GM23338 (cell line): Measurements from ENCODE around the gene STRBP. TPM values are rescaled to one million over a fixed set of nuclear protein-coding genes. Genes with fewer than 3 reads are reported as not detected.

ENCODE experiments used
- ATAC-seq: fragments of 200-7000 bp; cut with Tn5 transposase; 3 replicates; pipeline ENCODE4 v1.9.1; 2020
- DNase-seq: peaks from one replicate; pipeline ENCODE4 v3.0.0-alpha.2; 2015; ENCODE audit warnings: low spot score
- H2AFZ ChIP-seq: fragments of 200-600 bp; sonication (generic); 2 replicates; pipeline ENCODE4 v1.8.0; 2016; ENCODE audit warnings: antibody characterized with exemption, mild to moderate bottlenecking, moderate library complexity
- H3F3A ChIP-seq: fragments of 200-600 bp; sonication (generic); replicated peaks from 2 replicates; pipeline ENCODE4 v1.8.0; 2017; ENCODE audit warnings: antibody characterized with exemption, mixed run types, low read depth
- H3K27ac ChIP-seq: fragments of 200-600 bp; sonication (generic); 2 replicates; pipeline ENCODE4 v1.6.1; 2016; ENCODE audit warnings: low read depth
- H3K27me3 ChIP-seq: fragments of 200-600 bp; sonication (generic); 2 replicates; pipeline ENCODE4 v1.8.0; 2016; ENCODE audit warnings: mild to moderate bottlenecking, mixed run types, moderate library complexity; ENCODE audit not compliant: insufficient read depth
- H3K36me3 ChIP-seq: fragments of 200-600 bp; sonication (generic); 2 replicates; pipeline ENCODE4 v1.8.0; 2016; ENCODE audit warnings: mild to moderate bottlenecking; ENCODE audit not compliant: insufficient read depth
- H3K4me1 ChIP-seq: fragments of 200-600 bp; sonication (generic); 2 replicates; pipeline ENCODE4 v1.8.0; 2016; ENCODE audit warnings: mild to moderate bottlenecking, moderate library complexity; ENCODE audit not compliant: insufficient read depth
- H3K4me2 ChIP-seq: fragments of 200-600 bp; sonication (generic); 2 replicates; pipeline ENCODE4 v1.7.1; 2017; ENCODE audit warnings: mixed run types
- H3K4me3 ChIP-seq: fragments of 200-600 bp; sonication (generic); 2 replicates; pipeline ENCODE4 v1.6.1; 2016; ENCODE audit warnings: mixed run types
- H3K79me2 ChIP-seq: fragments of 200-600 bp; sonication (generic); replicated peaks from 2 replicates; pipeline ENCODE4 v1.8.0; 2017; ENCODE audit warnings: mild to moderate bottlenecking; ENCODE audit not compliant: insufficient read depth
- H3K9me2 ChIP-seq: fragments of 200-600 bp; sonication (generic); 2 replicates; pipeline ENCODE4 v1.8.0; 2017; ENCODE audit not compliant: insufficient read depth
- H4K20me1 ChIP-seq: fragments of 200-600 bp; sonication (generic); replicated peaks from 2 replicates; pipeline ENCODE4 v1.8.0; 2017; ENCODE audit warnings: mild to moderate bottlenecking; ENCODE audit not compliant: insufficient read depth
- H3K27ac Mint-ChIP-seq: 2 replicates; pipeline ENCODE4 v1.8.0; 2020; ENCODE audit warnings: inconsistent platforms, mild to moderate bottlenecking, moderate library complexity, mixed read lengths
- H3K27me3 Mint-ChIP-seq: 3 replicates; pipeline ENCODE4 v1.8.0; 2022; ENCODE audit warnings: low read depth, mild to moderate bottlenecking, moderate library complexity, mixed read lengths, inconsistent platforms; ENCODE audit not compliant: insufficient read depth, poor library complexity
- H3K36me3 Mint-ChIP-seq: 3 replicates; pipeline ENCODE4 v1.8.0; 2021; ENCODE audit warnings: low read depth, mild to moderate bottlenecking, inconsistent platforms, moderate library complexity, mixed read lengths
- H3K4me1 Mint-ChIP-seq: 3 replicates; pipeline ENCODE4 v1.8.0; 2020; ENCODE audit warnings: mild to moderate bottlenecking, inconsistent platforms, mixed read lengths
- H3K4me3 Mint-ChIP-seq: 3 replicates; pipeline ENCODE4 v1.8.0; 2021; ENCODE audit warnings: moderate library complexity, mild to moderate bottlenecking, inconsistent platforms, mixed read lengths
- H3K9me3 Mint-ChIP-seq: 3 replicates; pipeline ENCODE4 v1.8.0; 2020; ENCODE audit warnings: moderate library complexity, mild to moderate bottlenecking, inconsistent platforms, mixed read lengths
- CREB1 ChIP-seq: fragments of 250-450 bp; sonication (Bioruptor Pico); IDR thresholded peaks from 2 replicates; pipeline ENCODE4 v1.5.0; 2020; ENCODE audit warnings: low read depth, mild to moderate bottlenecking, moderate library complexity
- CTCF ChIP-seq, 2 experiments: fragments of 200-600 bp in 1 of 2; sonication (generic) in 1 of 2; conservative IDR thresholded peaks; 2 replicates each; pipeline versions ENCODE4 v1.5.1 to v1.6.1; 2016 to 2017; ENCODE audit warnings: antibody characterized with exemption in 2 of 2, low read depth in 2 of 2, mild to moderate bottlenecking in 2 of 2, moderate library complexity in 1 of 2
- ETS1 ChIP-seq: IDR thresholded peaks from 2 replicates; pipeline ENCODE4 v1.6.1; 2016; ENCODE audit warnings: antibody characterized with exemption
- EZH2 ChIP-seq: fragments of 200-600 bp; sonication (generic); IDR thresholded peaks from one replicate; pipeline ENCODE4 v1.8.0; 2017; ENCODE audit warnings: antibody characterized with exemption, mild to moderate bottlenecking, low read depth; ENCODE audit not compliant: unreplicated experiment
- EZH2phosphoT487 ChIP-seq: fragments of 200-600 bp; sonication (generic); IDR thresholded peaks from one replicate; pipeline ENCODE4 v1.8.1; 2018; ENCODE audit warnings: antibody characterized with exemption; ENCODE audit not compliant: unreplicated experiment
- NANOG ChIP-seq: IDR thresholded peaks from 2 replicates; pipeline ENCODE4 v1.6.1; 2016; ENCODE audit warnings: antibody characterized with exemption, borderline replicate concordance
- POLR2AphosphoS5 ChIP-seq: IDR thresholded peaks from 2 replicates; pipeline ENCODE4 v1.6.1; 2016; ENCODE audit warnings: antibody characterized with exemption, low read depth
- REST ChIP-seq: IDR thresholded peaks from one replicate; pipeline ENCODE4 v1.6.1; 2018; ENCODE audit warnings: antibody characterized with exemption; ENCODE audit not compliant: unreplicated experiment
- STAT1 ChIP-seq: IDR thresholded peaks from one replicate; pipeline ENCODE4 v1.6.1; 2016; ENCODE audit warnings: antibody characterized with exemption; ENCODE audit not compliant: unreplicated experiment
- ZNF114 ChIP-seq: fragments of 250-450 bp; sonication (Bioruptor Pico); IDR thresholded peaks from 2 replicates; pipeline ENCODE4 v1.5.0; 2020; ENCODE audit warnings: mild to moderate bottlenecking, moderate library complexity
- ZNF331 ChIP-seq: fragments of 250-450 bp; sonication (Bioruptor Pico); IDR thresholded peaks from 2 replicates; pipeline ENCODE4 v1.5.0; 2020; ENCODE audit warnings: low read depth, mild to moderate bottlenecking, moderate library complexity
- ZNF462 ChIP-seq: fragments of 250-450 bp; sonication (Bioruptor Pico); IDR thresholded peaks from 2 replicates; pipeline ENCODE4 v1.5.0; 2020; ENCODE audit warnings: mild to moderate bottlenecking, moderate library complexity
- polyA plus RNA-seq: library from polyadenylated mRNA; unstranded; fragments of >200 nt; fragmentation: Nextera tagmentation; extraction: Ambion mirVana; gene quantifications from 2 replicates; pipeline ENCODE4 v1.2.1, GENCODE V29; 2016
- total RNA-seq: library from RNA; depleted of rRNA; stranded (reverse); fragments of >200 nt; shearing (Covaris generic); gene quantifications from 2 replicates; pipeline ENCODE4 v1.2.3, GENCODE V29; 2014

STRBP gene
- total and polyA plus RNA-seq, 2 experiments from 2014 or later: 80.5 to 116 TPM

- TF ChIP-seq ZNF462 (CRISPR knock-in tag) (no peak), REST (no peak), STAT1 (no peak), CREB1 (CRISPR knock-in tag) (no peak), EZH2 (no peak), EZH2phosphoT487 (no peak)
These were observed 182.5 kb downstream of the STRBP start (continued) for GRCh38 chr9:123085916-123086315.

- peaks cover 24% of the 10 kb centered on the region for H3K4me1 Mint-ChIP-seq
- Histone ChIP-seq H3F3A (no peaks in the 10 kb centered on the region), H2AFZ (no peak overlapping the region), H3K4me3 (no peak overlapping the region), H3K4me2 (no peak overlapping the region), H3K36me3 (no peaks in the 10 kb centered on the region; the same call in 1 of the 2 replicates), H3K4me1 (peaks cover 17% of the 10 kb centered on the region), H3K9me2 (no peaks in the 10 kb centered on the region), H3K79me2 (no peaks in the 10 kb centered on the region), H3K27me3 (no peaks in the 10 kb centered on the region), H3K27ac (no peak overlapping the region), H4K20me1 (no peaks in the 10 kb centered on the region; the same call in 1 of the 2 replicates)
- H3K27ac Mint-ChIP-seq: 0 out of 2 replicates have a peak overlapping the region, but pooled peaks have one; percentile 7
- DNase-seq (no peak), ATAC-seq (no peak)
- H3K4me3 Mint-ChIP-seq: no peak overlapping the region
- peaks cover 2% of the 10 kb centered on the region for H3K27me3 Mint-ChIP-seq
- no peaks in the 10 kb centered on the region for H3K9me3 Mint-ChIP-seq
- peaks cover 41% of the 10 kb centered on the region for H3K36me3 Mint-ChIP-seq
- no peak for TF ChIP-seq STAT1
- TF ChIP-seq CTCF (conservative IDR thresholded peaks at IDR 0.05; ENCODE audit: low read depth in 2 of 2): no peak
- TF ChIP-seq ZNF114 (CRISPR knock-in tag): no peak
- no peak for TF ChIP-seq CREB1 (CRISPR knock-in tag)
- TF ChIP-seq ETS1: no peak
- TF ChIP-seq ZNF331 (CRISPR knock-in tag): no peak
- no peak for TF ChIP-seq NANOG
- no peak for TF ChIP-seq POLR2AphosphoS5
- no peak for TF ChIP-seq EZH2
- TF ChIP-seq EZH2phosphoT487: no peak
These were observed 184.1 kb downstream of the STRBP start for GRCh38 chr9:123084256-123084655.
